PC-9 (cell line): ENCODE results near the gene TCHP. TPM values are rescaled to one million over a fixed set of nuclear protein-coding genes. Genes with fewer than 3 reads are reported as not detected.
"Not testable (repeated sequence)": the region's sequence is repeated elsewhere in the genome, so short reads cannot be mapped to it uniquely, and the experiment has no call there.

ENCODE experiments used
- BruUV-seq: library from RNA; stranded (reverse); fragments of 400-500 nt; replicated peaks from 2 replicates; lab custom pipeline; 2021; lab: Mats Ljungman, UMichigan
- CTCF ChIA-PET: fragments of 300-600 bp; sonication (Branson Sonifier 250); formaldehyde crosslinking; loops from one replicate; lab custom pipeline; 2022; ENCODE audit warnings: antibody characterized with exemption; lab: Charles Lee
- POLR2A ChIA-PET: fragments of 300-600 bp; sonication (Branson Sonifier 250); formaldehyde crosslinking; loops from one replicate; lab custom pipeline; 2022; ENCODE audit warnings: antibody characterized with exemption; ENCODE audit not compliant: unreplicated experiment; lab: Charles Lee
- DNase-seq, 2 experiments: peaks; one replicate each; pipeline versions ENCODE4 v3.0.0 to v3.0.0-alpha.2; 2015 to 2022; ENCODE audit warnings: mixed read lengths in 1 of 2
- H2AFZ ChIP-seq: fragments of 200-600 bp; sonication (generic); 2 replicates; pipeline ENCODE4 v1.8.1; 2017; ENCODE audit warnings: antibody characterized with exemption
- H3F3A ChIP-seq: fragments of 200-600 bp; sonication (generic); 2 replicates; pipeline ENCODE4 v1.8.1; 2017; ENCODE audit warnings: antibody characterized with exemption, mild to moderate bottlenecking, low read depth; ENCODE audit not compliant: insufficient read depth
- H3K27ac ChIP-seq: fragments of 200-600 bp; sonication (generic); 2 replicates; pipeline ENCODE4 v1.6.1; 2016; ENCODE audit warnings: mixed run types
- H3K27me3 ChIP-seq: fragments of 200-600 bp; sonication (generic); 2 replicates; pipeline ENCODE4 v1.6.1; 2016; ENCODE audit warnings: low read depth, mixed run types; ENCODE audit not compliant: insufficient read depth
- H3K36me3 ChIP-seq: fragments of 200-600 bp; sonication (generic); 2 replicates; pipeline ENCODE4 v1.6.1; 2016; ENCODE audit warnings: low read depth, mixed run types
- H3K4me1 ChIP-seq: fragments of 200-600 bp; sonication (generic); replicated peaks from 2 replicates; pipeline ENCODE4 v1.6.1; 2016; ENCODE audit warnings: mixed run types; ENCODE audit not compliant: insufficient read depth
- H3K4me2 ChIP-seq: fragments of 200-600 bp; sonication (generic); 2 replicates; pipeline ENCODE4 v1.6.1; 2017; ENCODE audit warnings: mixed run types
- H3K4me3 ChIP-seq: fragments of 200-600 bp; sonication (generic); 2 replicates; pipeline ENCODE4 v1.6.1; 2016; ENCODE audit warnings: mixed run types
- H3K79me2 ChIP-seq: fragments of 200-600 bp; sonication (generic); 2 replicates; pipeline ENCODE4 v1.6.1; 2017; ENCODE audit warnings: low read depth, mixed run types
- H3K9me2 ChIP-seq: fragments of 200-600 bp; sonication (generic); 2 replicates; pipeline ENCODE4 v1.8.1; 2017; ENCODE audit warnings: mild to moderate bottlenecking; ENCODE audit not compliant: insufficient read depth
- H3K9me3 ChIP-seq: fragments of 200-600 bp; sonication (generic); 2 replicates; pipeline ENCODE4 v1.8.1; 2016; ENCODE audit warnings: low read depth; ENCODE audit not compliant: insufficient read depth
- H4K20me1 ChIP-seq: fragments of 200-600 bp; sonication (generic); 2 replicates; pipeline ENCODE4 v1.8.1; 2017; ENCODE audit not compliant: insufficient read depth
- CTCF ChIP-seq: fragments of 200-600 bp; sonication (generic); conservative IDR thresholded peaks from 2 replicates; pipeline ENCODE4 v1.6.1; 2017; ENCODE audit warnings: mixed run types, antibody characterized with exemption, mild to moderate bottlenecking, moderate library complexity
- EZH2 ChIP-seq: fragments of 200-600 bp; sonication (generic); IDR thresholded peaks from 2 replicates; pipeline ENCODE4 v1.8.0; 2017; ENCODE audit warnings: antibody characterized with exemption, low read depth
- intact Hi-C: fragments of 100-400 bp; cut with micrococcal nuclease; formaldehyde crosslinking; loops from one replicate; pipeline ENCODE4 v1.10.0; 2022; ENCODE audit not compliant: unreplicated experiment
- total RNA-seq: library from RNA; stranded (reverse); gene quantifications from 2 replicates; pipeline ENCODE4 v1.2.3, GENCODE V29; 2021

The TCHP gene
- total RNA-seq, 1 experiment from 2014 or later, result 17.6 TPM

- no peaks in the 10 kb centered on the region for H3K79me2 ChIP-seq
- H3K36me3 ChIP-seq, result no peaks in the 10 kb centered on the region
- H2AFZ ChIP-seq, result no peak overlapping the region
- H3K4me3 ChIP-seq, result no peak overlapping the region
- intact Hi-C loops, result no loop called here
- H4K20me1 ChIP-seq, result no peaks in the 10 kb centered on the region
- no peak for TF ChIP-seq CTCF
- no peak for TF ChIP-seq EZH2
- peak; percentile 38 to 87 for DNase-seq
- CTCF ChIA-PET, result interaction anchor here (0.6 to 0.7 kb wide), 2 partner anchors 192 to 423 kb away, joined by 3 to 19 read pairs; no protein-coding TSS in a partner anchor
- H3K27me3 ChIP-seq, result no peaks in the 10 kb centered on the region
- H3K27ac ChIP-seq, result peak overlapping the region; percentile 56
- no TSS peak for BruUV-seq
- no peaks in the 10 kb centered on the region for H3K9me2 ChIP-seq
- peaks cover 82% of the 10 kb centered on the region for H3K4me1 ChIP-seq
- peaks cover 52% of the 10 kb centered on the region for H3F3A ChIP-seq
- H3K9me3 ChIP-seq, result no peaks in the 10 kb centered on the region
- peak overlapping the region; percentile 6; the same call in 1 of the 2 replicates for H3K4me2 ChIP-seq
- POLR2A ChIA-PET, result interaction anchor here (0.6 to 0.7 kb wide), 2 partner anchors 18 to 728 kb away, joined by 14 to 27 read pairs; partner anchors contain the start of gene TCTN1
These were observed 14.5 kb upstream of the TCHP start for GRCh38 chr12:109885616-109886015.

GRCh38 chr12:109888179-109889020 lies 11.7 kb upstream of the TCHP start:
- Histone ChIP-seq H3K79me2 (no peaks in the 10 kb centered on the region), H3K36me3 (no peaks in the 10 kb centered on the region), H4K20me1 (no peaks in the 10 kb centered on the region), H3K9me2 (no peaks in the 10 kb centered on the region), H3F3A (peaks cover 45% of the 10 kb centered on the region), H3K27me3 (no peaks in the 10 kb centered on the region), H3K4me2 (peak overlapping the region; percentile 68), H2AFZ (0 out of 2 replicates have a peak overlapping the region, but pooled peaks have one; percentile 19), H3K9me3 (no peaks in the 10 kb centered on the region), H3K4me3 (peak overlapping the region; percentile 19; the same call in 1 of the 2 replicates), H3K4me1 (peaks cover 57% of the 10 kb centered on the region), H3K27ac (peak overlapping the region; percentile 93)
- TF ChIP-seq CTCF (no peak), EZH2 (no peak)
- intact Hi-C loops, result no loop called here
- peak; percentile 42 to 96 for DNase-seq
- POLR2A ChIA-PET, result interaction anchor here (0.6 to 0.7 kb wide), 3 partner anchors 48 to 580 kb away, joined by 5 to 9 read pairs (median 7); partner anchors contain the start of gene FAM216A
- no TSS peak for BruUV-seq
- CTCF ChIA-PET, result interaction anchor here (0.6 kb wide), 1 partner anchor 15 kb away, joined by 8 read pairs; no protein-coding TSS in a partner anchor

- Histone ChIP-seq H3K4me1 (peaks cover 34% of the 10 kb centered on the region), H3K9me2 (no peaks in the 10 kb centered on the region), H3K4me2 (no peak overlapping the region), H3K9me3 (no peaks in the 10 kb centered on the region), H3K4me3 (no peak overlapping the region), H4K20me1 (no peaks in the 10 kb centered on the region), H3K27me3 (no peaks in the 10 kb centered on the region), H3F3A (peaks cover 37% of the 10 kb centered on the region), H3K36me3 (no peaks in the 10 kb centered on the region), H3K27ac (no peak overlapping the region), H2AFZ (no peak overlapping the region), H3K79me2 (no peaks in the 10 kb centered on the region)
- ChIA-PET POLR2A (no interaction called here), CTCF (no interaction called here)
- intact Hi-C loops, result no loop called here
- no peak for DNase-seq
- no peak for TF ChIP-seq EZH2
- no peak for TF ChIP-seq CTCF
- BruUV-seq, result no TSS peak
These were observed 9.4 kb upstream of the TCHP start for GRCh38 chr12:109890620-109891170.

- intact Hi-C loops, H2AFZ ChIP-seq, BruUV-seq, H3K4me2 ChIP-seq, CTCF ChIA-PET, H3K79me2 ChIP-seq, DNase-seq, H3K9me3 ChIP-seq, H3K9me2 ChIP-seq, H3K27me3 ChIP-seq, H3K4me3 ChIP-seq, H4K20me1 ChIP-seq, H3K27ac ChIP-seq, H3K36me3 ChIP-seq: not testable (repeated sequence)
- Histone ChIP-seq H3F3A (peaks cover 28% of the 10 kb centered on the region), H3K4me1 (peaks cover 30% of the 10 kb centered on the region)
- POLR2A ChIA-PET, result interaction anchor here (0.6 kb wide), 1 partner anchor 1139 kb away, joined by 6 read pairs; no protein-coding TSS in a partner anchor
These were observed 8.3 kb upstream of the TCHP start for GRCh38 chr12:109891731-109892130.
